Measurements from ENCODE around the gene TPST1.
A peak's percentile ranks its signal among the peaks of the same experiment; 100 is the strongest.
"Not testable (repeated sequence)": the region's sequence is repeated elsewhere in the genome, so short reads cannot be mapped to it uniquely, and the experiment has no call there.

TPST1 gene

DNA sequence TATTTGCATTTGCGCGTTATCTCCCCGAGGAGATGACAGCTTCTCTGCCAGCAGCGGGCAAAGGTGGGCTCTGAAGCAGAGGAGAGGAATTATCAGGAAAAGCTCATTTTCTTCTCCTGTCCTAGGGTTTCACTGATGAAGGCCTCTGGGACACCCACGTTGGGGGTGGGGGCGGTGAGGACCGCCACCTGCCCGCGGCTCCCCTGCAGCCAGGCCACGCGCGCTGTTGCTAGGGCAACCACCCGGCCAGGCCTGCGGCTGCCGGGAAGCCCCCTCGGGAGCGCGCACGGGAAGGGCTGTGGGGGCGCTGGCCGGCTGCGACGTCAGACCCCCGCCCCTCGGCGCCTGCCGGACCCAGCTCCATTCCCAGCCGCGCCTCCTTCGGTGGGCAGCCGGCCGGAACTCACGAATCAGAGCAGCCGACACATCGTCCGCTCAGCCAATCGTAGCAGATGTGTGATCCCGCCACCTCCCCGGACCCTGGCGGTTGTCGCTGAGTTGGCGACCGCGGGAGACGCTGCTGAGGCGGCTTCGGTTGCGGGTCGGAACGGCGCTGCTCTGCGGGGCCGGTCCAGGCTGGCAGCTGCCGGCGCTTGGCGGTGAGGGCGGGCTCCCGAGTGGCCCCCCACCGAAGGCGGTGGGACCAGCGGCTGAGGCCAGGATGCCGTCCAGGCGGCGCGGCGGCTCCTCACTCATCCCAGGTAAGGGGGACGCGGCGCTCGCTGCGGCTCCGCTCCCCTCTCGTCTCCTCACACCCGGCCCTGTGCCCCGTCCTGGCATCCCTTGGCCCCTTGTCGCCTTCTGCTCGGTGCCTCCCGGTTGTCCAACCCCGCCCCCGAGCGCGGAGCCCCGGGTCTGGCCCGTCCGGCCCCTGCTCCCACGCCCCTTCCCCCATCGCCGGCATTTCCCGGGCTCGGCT is at the start of gene TPST1:
Gene TPST1 (plus strand): TSS at position 513 of the 919 bp plus-strand sequence. CDS start 35,092 bp downstream, outside the sequence.
- Histone ChIP-seq H3K27me3 (replicated peaks; ENCODE audit: control insufficient read depth, insufficient read depth, low read length) (no peaks in the 10 kb centered on the region), H3K4me3 (ENCODE audit: low read length) (peak within 1 kb of the TSS; percentile 94), H3K9me3 (ENCODE audit: control insufficient read depth, low read length) (no peaks in the 10 kb centered on the region), H3K4me1 (ENCODE audit: control insufficient read depth, insufficient read depth, low read length) (peaks cover 31% of the 10 kb centered on the region), H3K9ac (ENCODE audit: low read length) (peak within 1 kb of the TSS; percentile 94), H3K36me3 (ENCODE audit: control insufficient read depth, insufficient read depth, low read length, severe bottlenecking) (no peaks in the 10 kb centered on the region)
- peak; percentile 93 for DNase-seq (ENCODE audit: low read depth)

DNA sequence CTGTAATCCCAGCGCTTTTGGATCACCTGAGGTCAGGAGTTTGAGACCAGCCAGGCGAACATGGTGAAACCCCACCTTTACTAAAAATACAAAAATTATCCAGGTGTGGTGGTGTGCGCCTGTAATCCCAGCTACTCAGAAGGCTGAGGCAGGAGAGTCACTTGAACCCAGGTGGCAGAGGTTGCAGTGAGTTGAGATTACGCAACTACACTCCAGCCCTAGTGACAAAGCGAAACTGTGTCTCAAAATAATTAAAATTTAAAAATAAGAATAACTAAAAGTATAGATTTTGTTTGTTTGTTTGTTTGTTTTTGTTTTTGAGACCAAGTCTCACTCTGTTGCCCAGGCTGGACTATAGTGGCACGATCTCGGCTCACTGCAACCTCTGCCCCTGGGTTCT is 49.1 kb upstream of the TPST1 start:
- not testable (repeated sequence) for H3K4me3 ChIP-seq (ENCODE audit: low read length); DNase-seq (ENCODE audit: low read depth); H3K9me3 ChIP-seq (ENCODE audit: control insufficient read depth, low read length); H3K9ac ChIP-seq (ENCODE audit: low read length); H3K27me3 ChIP-seq (replicated peaks; ENCODE audit: control insufficient read depth, insufficient read depth, low read length)
- Histone ChIP-seq H3K36me3 (ENCODE audit: control insufficient read depth, insufficient read depth, low read length, severe bottlenecking) (peaks cover 39% of the 10 kb centered on the region), H3K4me1 (ENCODE audit: control insufficient read depth, insufficient read depth, low read length) (peaks cover 22% of the 10 kb centered on the region)

DNA sequence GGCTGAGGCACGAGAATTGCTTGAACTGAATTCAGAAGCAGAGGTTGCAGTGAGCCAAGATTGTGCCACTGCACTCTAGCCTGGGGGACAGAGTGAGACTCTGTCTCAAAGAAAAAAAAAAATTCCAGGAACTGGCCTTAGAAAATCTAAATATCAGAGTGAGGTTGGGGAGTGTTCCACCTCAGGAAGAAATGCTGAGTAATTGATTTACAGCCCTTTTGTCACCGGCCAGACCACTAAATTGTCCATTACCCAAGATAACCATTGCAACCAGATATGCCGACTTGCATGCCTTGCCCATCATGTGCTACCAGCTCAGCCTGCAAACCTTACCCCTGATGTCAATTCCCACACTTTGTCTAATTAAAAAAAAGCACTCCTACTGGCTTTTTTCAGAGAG is 48.1 kb upstream of the TPST1 start:
- Histone ChIP-seq H3K9me3 (ENCODE audit: control insufficient read depth, low read length) (no peaks in the 10 kb centered on the region), H3K4me1 (ENCODE audit: control insufficient read depth, insufficient read depth, low read length) (peaks cover 12% of the 10 kb centered on the region), H3K4me3 (ENCODE audit: low read length) (no peak overlapping the region), H3K9ac (ENCODE audit: low read length) (no peak overlapping the region), H3K27me3 (replicated peaks; ENCODE audit: control insufficient read depth, insufficient read depth, low read length) (no peaks in the 10 kb centered on the region), H3K36me3 (ENCODE audit: control insufficient read depth, insufficient read depth, low read length, severe bottlenecking) (peaks cover 39% of the 10 kb centered on the region)
- DNase-seq (ENCODE audit: low read depth): no peak

DNA sequence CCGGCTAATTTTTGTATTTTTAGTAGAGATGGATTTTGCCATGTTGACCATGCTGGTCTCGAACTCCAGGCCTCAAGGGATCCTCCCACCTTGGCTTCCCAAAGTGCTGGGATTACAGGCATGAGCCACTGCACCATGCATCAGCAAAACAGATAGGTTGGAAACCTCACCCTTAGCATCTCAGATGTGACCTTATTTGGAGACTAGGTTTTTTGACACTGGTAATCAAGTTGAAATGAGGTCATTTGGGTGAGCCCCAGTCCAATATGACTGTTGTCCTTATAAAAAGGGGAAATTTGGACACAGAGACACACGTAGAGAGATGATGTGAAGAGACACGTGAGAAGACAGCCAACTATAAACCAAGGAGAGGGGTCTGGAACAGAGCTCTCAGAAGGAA is 42.5 kb upstream of the TPST1 start:
- no peaks in the 10 kb centered on the region for H3K9me3 ChIP-seq (ENCODE audit: control insufficient read depth, low read length)
- no peak for DNase-seq (ENCODE audit: low read depth)
- no peak overlapping the region for H3K9ac ChIP-seq (ENCODE audit: low read length)
- H3K36me3 ChIP-seq (ENCODE audit: control insufficient read depth, insufficient read depth, low read length, severe bottlenecking): peaks cover 4% of the 10 kb centered on the region
- no peaks in the 10 kb centered on the region for H3K27me3 ChIP-seq (replicated peaks; ENCODE audit: control insufficient read depth, insufficient read depth, low read length)
- no peak overlapping the region for H3K4me3 ChIP-seq (ENCODE audit: low read length)
- H3K4me1 ChIP-seq (ENCODE audit: control insufficient read depth, insufficient read depth, low read length): peaks cover 8% of the 10 kb centered on the region

DNA sequence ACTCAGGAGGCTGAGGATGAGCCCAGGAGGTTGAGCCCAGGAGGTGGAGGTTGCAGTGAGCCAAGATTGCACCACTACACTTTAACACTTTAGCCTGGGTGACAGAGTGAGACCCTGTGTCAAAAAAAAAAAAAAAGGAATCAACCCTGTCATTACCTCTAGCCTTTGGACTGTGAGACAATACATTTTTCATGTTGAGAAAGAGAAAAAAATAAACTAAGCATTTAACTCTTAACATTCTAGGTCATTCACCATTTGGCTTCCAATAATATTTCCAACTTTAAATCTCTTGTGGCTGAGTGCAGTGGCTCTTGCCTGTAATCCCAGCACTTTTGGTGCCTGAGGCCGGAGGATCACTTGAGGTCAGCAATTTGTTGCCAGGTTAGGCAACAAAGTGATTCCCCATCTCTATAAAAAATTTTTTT is 41.9 kb upstream of the TPST1 start:
- Histone ChIP-seq H3K4me3 (ENCODE audit: low read length) (no peak overlapping the region), H3K4me1 (ENCODE audit: control insufficient read depth, insufficient read depth, low read length) (peaks cover 13% of the 10 kb centered on the region), H3K27me3 (replicated peaks; ENCODE audit: control insufficient read depth, insufficient read depth, low read length) (no peaks in the 10 kb centered on the region), H3K9ac (ENCODE audit: low read length) (no peak overlapping the region), H3K9me3 (ENCODE audit: control insufficient read depth, low read length) (no peaks in the 10 kb centered on the region), H3K36me3 (ENCODE audit: control insufficient read depth, insufficient read depth, low read length, severe bottlenecking) (peaks cover 4% of the 10 kb centered on the region)
- no peak for DNase-seq (ENCODE audit: low read depth)

DNA sequence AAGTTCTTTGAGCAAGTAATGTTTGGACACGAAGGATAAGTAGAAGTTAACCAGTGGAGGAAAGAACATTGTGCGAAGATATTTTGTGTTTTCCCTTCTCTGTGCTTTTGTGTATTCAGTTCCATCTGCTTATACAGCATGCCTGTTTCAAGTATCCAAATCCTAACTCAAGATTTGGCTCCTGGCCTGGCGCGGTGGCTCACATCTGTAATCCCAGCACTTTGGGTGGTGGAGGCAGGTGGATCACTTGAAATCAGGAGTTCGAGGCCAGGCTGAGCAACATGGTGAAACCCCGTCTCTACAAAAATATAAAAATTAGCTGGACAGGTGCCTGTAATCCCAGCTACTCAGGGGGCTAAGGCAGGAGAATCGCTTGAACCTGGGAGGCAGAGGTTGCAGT is 40.8 kb upstream of the TPST1 start:
- Histone ChIP-seq H3K4me3 (ENCODE audit: low read length) (no peak overlapping the region), H3K9ac (ENCODE audit: low read length) (no peak overlapping the region)
- DNase-seq (ENCODE audit: low read depth): no peak

DNA sequence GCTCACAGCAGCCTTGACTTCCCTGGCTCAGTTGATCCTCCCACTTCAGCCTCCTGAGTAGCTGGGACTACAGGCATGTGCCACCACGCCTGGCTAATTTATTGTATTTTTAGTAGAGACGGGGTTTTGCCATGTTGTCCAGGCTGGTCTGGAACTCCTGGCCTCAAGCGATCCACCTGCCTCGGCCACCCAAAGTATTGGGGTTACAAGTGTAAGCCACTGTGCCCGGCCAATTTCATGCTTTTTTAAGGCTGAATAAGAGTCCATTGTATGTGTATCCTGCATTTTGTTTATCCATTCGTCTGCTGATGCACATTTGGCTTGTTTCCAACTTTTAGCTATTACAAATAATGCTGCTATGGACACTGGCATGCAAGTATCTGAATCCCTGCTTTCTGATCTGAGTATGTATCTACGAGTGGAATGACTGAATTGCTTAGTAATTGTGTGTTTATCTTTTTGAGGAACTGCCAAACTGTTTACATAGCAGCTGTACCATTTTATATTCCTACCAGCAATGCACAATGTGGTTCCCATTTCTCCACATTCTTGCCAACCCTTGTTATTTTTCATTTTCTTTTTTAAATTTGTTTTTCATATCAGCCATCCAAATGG is 37.3 kb upstream of the TPST1 start:
- H3K36me3 ChIP-seq (ENCODE audit: control insufficient read depth, insufficient read depth, low read length, severe bottlenecking): no peaks in the 10 kb centered on the region
- H3K9ac ChIP-seq (ENCODE audit: low read length): no peak overlapping the region
- peak; percentile 87 for DNase-seq (ENCODE audit: low read depth)
- H3K9me3 ChIP-seq (ENCODE audit: control insufficient read depth, low read length): peaks cover 4% of the 10 kb centered on the region
- H3K4me1 ChIP-seq (ENCODE audit: control insufficient read depth, insufficient read depth, low read length): peaks cover 26% of the 10 kb centered on the region
- H3K27me3 ChIP-seq (replicated peaks; ENCODE audit: control insufficient read depth, insufficient read depth, low read length): no peaks in the 10 kb centered on the region
- no peak overlapping the region for H3K4me3 ChIP-seq (ENCODE audit: low read length)

More for the DNA sequence above, 40.8 kb upstream of the TPST1 start:
- Histone ChIP-seq H3K27me3 (replicated peaks; ENCODE audit: control insufficient read depth, insufficient read depth, low read length) (no peaks in the 10 kb centered on the region), H3K9me3 (ENCODE audit: control insufficient read depth, low read length) (no peaks in the 10 kb centered on the region), H3K36me3 (ENCODE audit: control insufficient read depth, insufficient read depth, low read length, severe bottlenecking) (no peaks in the 10 kb centered on the region), H3K4me1 (ENCODE audit: control insufficient read depth, insufficient read depth, low read length) (peaks cover 14% of the 10 kb centered on the region)

DNA sequence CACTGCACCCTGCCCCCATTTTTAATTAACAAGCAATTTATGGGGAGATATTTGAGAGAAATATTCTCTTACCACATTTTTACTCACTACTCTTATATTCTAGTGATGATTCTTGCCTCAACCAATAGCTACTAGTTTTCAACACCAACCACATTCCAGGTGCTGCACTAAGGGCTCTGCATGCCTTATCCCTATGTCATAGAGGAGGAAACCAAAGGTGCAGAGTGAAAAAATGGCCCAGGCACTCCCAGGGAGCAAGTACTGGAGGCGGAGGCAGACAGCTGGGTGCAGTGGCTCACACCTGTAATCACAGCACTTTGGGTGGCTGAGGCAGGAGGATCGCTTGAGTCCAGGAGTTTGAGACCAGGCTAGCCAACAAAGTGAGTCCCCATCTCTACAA is 35.5 kb upstream of the TPST1 start:
- H3K36me3 ChIP-seq (ENCODE audit: control insufficient read depth, insufficient read depth, low read length, severe bottlenecking): no peaks in the 10 kb centered on the region
- H3K9me3 ChIP-seq (ENCODE audit: control insufficient read depth, low read length): peaks cover 4% of the 10 kb centered on the region
- no peaks in the 10 kb centered on the region for H3K27me3 ChIP-seq (replicated peaks; ENCODE audit: control insufficient read depth, insufficient read depth, low read length)
- no peak overlapping the region for H3K4me3 ChIP-seq (ENCODE audit: low read length)
- DNase-seq (ENCODE audit: low read depth): no peak
- H3K9ac ChIP-seq (ENCODE audit: low read length): no peak overlapping the region
- H3K4me1 ChIP-seq (ENCODE audit: control insufficient read depth, insufficient read depth, low read length): peaks cover 22% of the 10 kb centered on the region

DNA sequence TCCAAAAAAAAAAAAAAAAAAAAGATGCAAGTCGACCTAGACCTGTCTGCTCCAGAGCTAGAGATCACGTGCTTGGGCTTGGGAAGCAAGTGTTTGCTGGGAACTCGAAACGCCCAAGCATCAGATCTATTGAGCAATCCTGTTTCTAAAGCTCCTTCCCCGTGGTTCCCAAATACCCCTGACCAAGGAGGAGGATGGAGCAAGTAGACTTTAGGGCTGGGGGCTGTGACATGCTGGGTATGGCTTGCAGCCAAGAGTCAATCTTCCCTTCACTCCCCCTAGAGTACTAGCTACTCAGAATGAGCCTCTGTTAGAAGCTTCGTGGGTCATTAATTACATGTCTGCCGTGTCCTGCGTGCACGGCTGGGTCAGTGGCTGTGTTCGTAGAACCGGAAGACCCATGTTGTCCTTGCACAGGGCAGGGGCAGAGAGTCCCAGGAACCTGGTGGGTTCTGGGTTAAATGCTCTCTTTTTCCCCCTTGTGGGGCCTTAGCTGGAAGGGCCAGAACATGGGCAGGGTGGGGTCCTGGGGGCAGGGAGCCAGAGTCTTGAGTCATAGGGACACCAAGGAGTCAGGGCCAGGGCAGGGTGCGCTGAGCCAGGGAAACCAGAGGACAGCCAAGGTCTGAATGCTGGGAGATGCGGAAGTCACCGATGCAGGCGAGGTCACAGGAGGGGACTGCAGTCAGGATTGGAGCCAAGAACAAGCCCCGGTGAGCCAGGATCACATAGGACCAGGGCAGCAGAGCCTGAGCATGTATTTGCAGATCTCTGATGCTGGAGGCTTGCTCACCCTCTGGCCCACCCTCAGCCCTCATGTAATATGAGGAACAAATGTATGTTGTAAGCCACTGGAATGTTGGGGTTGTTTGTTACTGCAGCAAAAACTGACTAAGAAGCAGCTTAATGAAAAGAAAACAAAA is 34.6 kb upstream of the TPST1 start:
- no peak for DNase-seq (ENCODE audit: low read depth)
- Histone ChIP-seq H3K4me1 (ENCODE audit: control insufficient read depth, insufficient read depth, low read length) (peaks cover 22% of the 10 kb centered on the region), H3K36me3 (ENCODE audit: control insufficient read depth, insufficient read depth, low read length, severe bottlenecking) (no peaks in the 10 kb centered on the region), H3K9me3 (ENCODE audit: control insufficient read depth, low read length) (peaks cover 4% of the 10 kb centered on the region), H3K4me3 (ENCODE audit: low read length) (peak overlapping the region; percentile 58), H3K27me3 (replicated peaks; ENCODE audit: control insufficient read depth, insufficient read depth, low read length) (no peaks in the 10 kb centered on the region), H3K9ac (ENCODE audit: low read length) (peak overlapping the region; percentile 74)

DNA sequence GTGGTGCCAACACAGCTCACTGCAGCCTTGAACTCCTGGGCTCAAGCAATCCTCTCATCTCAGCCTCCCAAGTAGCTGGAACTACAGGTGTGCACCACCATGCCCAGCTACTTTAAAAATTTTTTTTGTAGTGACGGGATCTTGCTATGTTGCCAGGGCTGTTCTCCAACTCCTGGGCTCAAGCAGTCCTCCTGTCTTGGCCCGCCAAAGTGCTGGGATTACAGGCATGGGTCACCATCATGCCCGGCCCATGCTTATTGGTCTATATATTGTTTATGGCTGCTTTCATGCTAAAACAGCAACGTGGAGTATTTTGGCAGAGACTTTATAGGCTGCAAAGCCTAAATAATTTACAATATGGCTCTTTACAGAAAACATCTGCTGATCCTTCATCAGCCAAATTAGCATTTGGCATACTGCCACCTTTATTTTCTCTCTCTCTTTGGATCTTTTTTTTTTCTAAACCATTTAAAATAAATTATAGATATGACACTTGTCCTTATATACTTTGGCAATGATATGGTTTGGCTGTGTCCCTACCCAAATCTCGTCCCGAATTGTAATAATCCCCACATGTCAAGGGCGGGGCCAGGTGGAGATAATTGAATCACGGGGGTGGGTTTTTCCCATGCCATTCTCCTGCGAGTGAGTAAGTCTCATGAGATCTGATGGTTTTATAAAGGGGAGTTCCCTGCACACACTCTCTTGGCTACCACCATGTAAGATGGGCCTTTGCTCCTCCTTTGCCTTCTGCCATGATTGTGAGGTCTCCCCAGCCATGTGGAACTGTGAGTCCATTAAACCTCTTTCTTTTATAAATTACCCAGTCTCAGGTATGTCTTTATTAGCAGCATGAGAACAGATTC is 32.4 kb upstream of the TPST1 start:
- not testable (repeated sequence) for H3K4me3 ChIP-seq (ENCODE audit: low read length); H3K9ac ChIP-seq (ENCODE audit: low read length); H3K9me3 ChIP-seq (ENCODE audit: control insufficient read depth, low read length); H3K36me3 ChIP-seq (ENCODE audit: control insufficient read depth, insufficient read depth, low read length, severe bottlenecking); H3K27me3 ChIP-seq (replicated peaks; ENCODE audit: control insufficient read depth, insufficient read depth, low read length); DNase-seq (ENCODE audit: low read depth)
- peaks cover 23% of the 10 kb centered on the region for H3K4me1 ChIP-seq (ENCODE audit: control insufficient read depth, insufficient read depth, low read length)

All from adipocyte (in vitro differentiated cells).